ENCODE data around the gene TAS2R41.
"Not testable (repeated sequence)": the region's sequence is repeated elsewhere in the genome, so short reads cannot be mapped to it uniquely, and the experiment has no call there.

The TAS2R41 gene

DNA sequence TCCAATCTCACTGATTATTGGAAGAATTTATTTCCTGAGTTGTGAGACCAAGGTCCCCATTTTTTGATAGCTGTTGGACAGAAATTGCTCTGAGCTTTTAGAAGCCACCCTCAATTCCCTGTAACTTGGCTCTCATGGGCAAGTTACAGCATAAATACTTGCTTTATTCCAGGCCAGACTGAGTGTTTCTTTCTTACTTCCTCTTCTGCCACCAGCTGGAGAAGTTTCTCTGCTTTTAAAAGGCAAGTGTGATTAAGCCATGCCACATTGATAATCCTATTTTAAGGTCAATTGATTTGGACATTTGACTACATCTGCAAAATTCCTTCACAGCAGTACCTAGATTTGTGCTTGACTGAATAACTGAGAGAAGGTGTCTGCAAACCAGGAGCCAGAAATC, 14.1 kb upstream of the TAS2R41 start:
- H3K9me3 ChIP-seq (ENCODE audit: control extremely low read depth in 1 of 5, control insufficient read depth in 4 of 5, insufficient read depth in 2 of 5, low read depth in 1 of 5, low read length in 4 of 5) = peaks cover 0 to 9% (median 6%) of the 10 kb centered on the region in 5 experiments
- peak in 2 of 3 donors; percentile 39 to 55 for DNase-seq
- ChIA-PET POLR2A (no interaction called here), CTCF (interaction anchor here (0.7 kb wide), 1 partner anchor 118 kb away, joined by 3 read pairs; no protein-coding TSS in a partner anchor)
- no peaks in the 10 kb centered on the region for H3K4me1 ChIP-seq (ENCODE audit: control extremely low read depth in 1 of 4, control insufficient read depth in 4 of 4, insufficient read depth in 4 of 4, low read length in 3 of 4)
- H3K36me3 ChIP-seq (ENCODE audit: control insufficient read depth in 4 of 4, insufficient read depth in 4 of 4, low read length in 3 of 4) = no peaks in the 10 kb centered on the region
- H3K4me3 ChIP-seq (ENCODE audit: control insufficient read depth in 1 of 7, extremely low read depth in 1 of 7, insufficient read depth in 4 of 7, low read depth in 2 of 7, low read length in 6 of 7) = no peak overlapping the region
- no peaks in the 10 kb centered on the region for H3K27me3 ChIP-seq (replicated peaks in 2 of 5; ENCODE audit: control insufficient read depth in 4 of 5, insufficient read depth in 5 of 5, low read length in 4 of 5)
- no peak overlapping the region for H3K27ac ChIP-seq (ENCODE audit: insufficient read depth in 1 of 2, low read depth in 1 of 2, low read length in 2 of 2, poor library complexity in 1 of 2, severe bottlenecking in 2 of 2)

DNA sequence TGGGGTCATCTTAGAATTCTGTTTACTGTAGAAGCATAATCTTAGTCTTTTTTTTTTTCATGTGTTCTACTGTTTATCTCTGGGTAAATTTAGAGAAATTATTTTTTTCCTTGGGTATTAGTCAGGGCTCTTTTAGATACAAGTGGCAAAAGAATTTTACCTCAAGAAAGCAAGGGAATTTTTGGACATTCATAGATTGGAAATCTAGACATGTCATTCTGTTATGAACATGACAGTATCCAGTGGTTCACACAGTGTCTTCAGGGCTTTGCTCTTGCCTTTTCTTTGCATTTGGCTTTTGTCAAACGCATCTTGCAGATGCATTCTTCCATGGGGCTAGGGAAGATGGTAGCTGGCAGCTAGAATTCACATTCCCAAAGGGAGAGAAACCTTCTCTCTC, 13.7 kb upstream of the TAS2R41 start:
- H3K27me3 ChIP-seq (replicated peaks in 2 of 5; ENCODE audit: control insufficient read depth in 4 of 5, insufficient read depth in 5 of 5, low read length in 4 of 5) = no peaks in the 10 kb centered on the region
- WGBS (ENCODE audit: insufficient coverage) = no CpG with 5 or more reads among the region's 1 CpG
- no peak for DNase-seq
- peaks cover 0 to 9% (median 6%) of the 10 kb centered on the region in 5 experiments for H3K9me3 ChIP-seq (ENCODE audit: control extremely low read depth in 1 of 5, control insufficient read depth in 4 of 5, insufficient read depth in 2 of 5, low read depth in 1 of 5, low read length in 4 of 5)
- H3K27ac ChIP-seq (ENCODE audit: insufficient read depth in 1 of 2, low read depth in 1 of 2, low read length in 2 of 2, poor library complexity in 1 of 2, severe bottlenecking in 2 of 2) = no peak overlapping the region
- CTCF ChIA-PET = no interaction called here
- POLR2A ChIA-PET = no interaction called here
- no peak overlapping the region for H3K4me3 ChIP-seq (ENCODE audit: control insufficient read depth in 1 of 7, extremely low read depth in 1 of 7, insufficient read depth in 4 of 7, low read depth in 2 of 7, low read length in 6 of 7)
- no peaks in the 10 kb centered on the region for H3K36me3 ChIP-seq (ENCODE audit: control insufficient read depth in 4 of 4, insufficient read depth in 4 of 4, low read length in 3 of 4)
- no peaks in the 10 kb centered on the region for H3K4me1 ChIP-seq (ENCODE audit: control extremely low read depth in 1 of 4, control insufficient read depth in 4 of 4, insufficient read depth in 4 of 4, low read length in 3 of 4)

DNA sequence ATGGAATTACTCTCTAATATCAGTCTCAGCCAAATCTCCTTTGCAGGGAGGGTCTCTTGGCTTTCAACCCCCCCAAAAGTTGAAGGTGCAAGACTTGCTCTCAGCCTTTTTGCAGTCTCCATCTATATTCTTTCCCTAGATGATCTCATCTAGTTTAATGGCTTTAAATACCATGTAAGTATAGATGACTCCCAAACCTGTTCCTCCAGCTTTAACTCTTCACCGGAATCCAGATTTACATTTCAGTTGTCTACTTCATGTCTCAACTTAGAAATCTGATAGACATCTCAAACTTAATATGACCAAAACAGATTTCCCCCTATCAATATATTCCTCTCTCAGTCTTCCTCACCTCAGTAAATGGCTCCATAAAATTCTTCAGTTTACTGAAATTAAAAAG, 9.9 kb upstream of the TAS2R41 start:
- WGBS (ENCODE audit: insufficient coverage) = 92% methylated on average over 1 of the region's 1 CpG
- Histone ChIP-seq H3K9me3 (ENCODE audit: control extremely low read depth in 1 of 5, control insufficient read depth in 4 of 5, insufficient read depth in 2 of 5, low read depth in 1 of 5, low read length in 4 of 5) (peaks cover 0 to 7% (median 0%) of the 10 kb centered on the region in 5 experiments), H3K36me3 (ENCODE audit: control insufficient read depth in 4 of 4, insufficient read depth in 4 of 4, low read length in 3 of 4) (peaks cover 0 to 2% (median 0%) of the 10 kb centered on the region in 4 experiments), H3K27me3 (replicated peaks in 2 of 5; ENCODE audit: control insufficient read depth in 4 of 5, insufficient read depth in 5 of 5, low read length in 4 of 5) (no peaks in the 10 kb centered on the region), H3K4me1 (ENCODE audit: control extremely low read depth in 1 of 4, control insufficient read depth in 4 of 4, insufficient read depth in 4 of 4, low read length in 3 of 4) (no peaks in the 10 kb centered on the region), H3K4me3 (ENCODE audit: control insufficient read depth in 1 of 7, extremely low read depth in 1 of 7, insufficient read depth in 4 of 7, low read depth in 2 of 7, low read length in 6 of 7) (no peak overlapping the region), H3K27ac (ENCODE audit: insufficient read depth in 1 of 2, low read depth in 1 of 2, low read length in 2 of 2, poor library complexity in 1 of 2, severe bottlenecking in 2 of 2) (no peak overlapping the region)
- POLR2A ChIA-PET = no interaction called here
- DNase-seq = no peak
- CTCF ChIA-PET = no interaction called here

DNA sequence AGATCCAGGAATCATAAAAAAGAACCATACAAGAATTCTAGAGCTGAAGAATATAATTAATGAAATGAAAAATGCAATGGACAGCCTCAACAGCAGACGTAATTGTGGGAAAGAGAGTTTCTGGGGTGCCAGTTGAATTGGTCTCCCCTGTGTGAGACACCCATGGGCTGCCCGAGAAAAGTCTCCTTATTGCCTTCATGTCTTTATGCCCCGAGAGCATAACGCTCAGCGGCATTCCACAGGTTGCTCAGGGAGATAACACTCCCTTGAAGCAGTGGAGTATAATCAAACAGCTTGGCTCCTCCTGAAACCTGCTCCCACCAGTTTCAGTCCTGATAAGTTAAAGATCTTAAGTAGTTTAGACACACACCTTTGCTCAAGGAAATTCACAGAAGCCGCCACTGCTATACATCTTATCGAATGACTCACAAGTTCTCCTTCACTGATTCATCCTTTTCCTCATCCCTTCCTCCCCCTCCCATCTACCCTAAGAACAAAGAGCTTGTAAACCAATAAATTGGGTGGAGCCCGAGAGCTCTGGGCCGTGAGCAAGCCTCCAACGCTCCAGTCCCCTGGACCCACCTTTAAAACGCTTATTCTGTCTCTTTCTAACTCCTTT, 5.5 kb upstream of the TAS2R41 start:
- H3K4me3 ChIP-seq (ENCODE audit: control insufficient read depth in 1 of 7, extremely low read depth in 1 of 7, insufficient read depth in 4 of 7, low read depth in 2 of 7, low read length in 6 of 7); DNase-seq; H3K27ac ChIP-seq (ENCODE audit: insufficient read depth in 1 of 2, low read depth in 1 of 2, low read length in 2 of 2, poor library complexity in 1 of 2, severe bottlenecking in 2 of 2); H3K27me3 ChIP-seq (replicated peaks in 2 of 5; ENCODE audit: control insufficient read depth in 4 of 5, insufficient read depth in 5 of 5, low read length in 4 of 5); H3K36me3 ChIP-seq (ENCODE audit: control insufficient read depth in 4 of 4, insufficient read depth in 4 of 4, low read length in 3 of 4); H3K4me1 ChIP-seq (ENCODE audit: control extremely low read depth in 1 of 4, control insufficient read depth in 4 of 4, insufficient read depth in 4 of 4, low read length in 3 of 4); H3K9me3 ChIP-seq (ENCODE audit: control extremely low read depth in 1 of 5, control insufficient read depth in 4 of 5, insufficient read depth in 2 of 5, low read depth in 1 of 5, low read length in 4 of 5); CTCF ChIA-PET; POLR2A ChIA-PET: not testable (repeated sequence)
- WGBS (ENCODE audit: insufficient coverage) = 96% methylated on average over 8 of the region's 11 CpGs

DNA sequence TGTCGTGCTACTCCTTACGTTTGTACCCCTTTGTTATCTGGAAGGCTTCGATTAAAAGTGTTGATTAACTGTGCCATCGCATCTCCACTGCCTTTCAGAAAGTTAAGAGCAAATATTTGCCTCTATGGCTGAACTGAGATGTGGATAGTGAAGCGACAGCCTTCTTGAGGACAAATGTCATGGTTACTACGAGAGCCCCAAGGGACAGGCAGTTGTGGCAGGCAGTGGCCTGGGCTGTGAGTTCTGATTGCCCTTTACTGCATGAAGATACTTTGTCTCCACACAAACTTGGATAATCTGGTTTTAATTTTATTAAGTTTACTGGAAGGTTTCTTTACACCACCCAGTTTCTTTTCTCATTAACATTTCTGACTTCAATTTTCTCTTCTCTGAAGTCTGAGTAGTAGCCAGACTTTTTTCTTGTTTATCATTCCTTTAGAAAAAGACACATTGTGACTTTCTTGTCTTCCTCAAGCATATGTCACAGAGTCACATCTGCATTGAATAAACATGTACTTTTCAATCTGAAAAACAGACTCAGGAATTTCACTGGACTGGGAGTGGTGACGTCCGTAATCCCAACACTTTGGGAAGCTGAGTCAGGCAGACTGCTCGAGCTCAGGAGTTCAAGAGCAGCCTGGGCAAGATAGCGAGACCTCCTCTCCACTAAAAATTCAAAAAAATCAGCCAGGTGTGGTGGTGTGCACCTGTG, 1.5 kb downstream of the TAS2R41 start:
- DNase-seq = no peak
- 97% methylated on average over 8 of the region's 10 CpGs for WGBS (ENCODE audit: insufficient coverage)
- H3K27ac ChIP-seq (ENCODE audit: insufficient read depth in 1 of 2, low read depth in 1 of 2, low read length in 2 of 2, poor library complexity in 1 of 2, severe bottlenecking in 2 of 2) = no peak overlapping the region
- H3K36me3 ChIP-seq (ENCODE audit: control insufficient read depth in 4 of 4, insufficient read depth in 4 of 4, low read length in 3 of 4) = no peaks in the 10 kb centered on the region
- H3K4me1 ChIP-seq (ENCODE audit: control extremely low read depth in 1 of 4, control insufficient read depth in 4 of 4, insufficient read depth in 4 of 4, low read length in 3 of 4) = no peaks in the 10 kb centered on the region
- no peak overlapping the region for H3K4me3 ChIP-seq (ENCODE audit: control insufficient read depth in 1 of 7, extremely low read depth in 1 of 7, insufficient read depth in 4 of 7, low read depth in 2 of 7, low read length in 6 of 7)
- H3K9me3 ChIP-seq (ENCODE audit: control extremely low read depth in 1 of 5, control insufficient read depth in 4 of 5, insufficient read depth in 2 of 5, low read depth in 1 of 5, low read length in 4 of 5) = peaks cover 0 to 5% (median 0%) of the 10 kb centered on the region in 5 experiments
- CTCF ChIA-PET = interaction anchor here (1.4 kb wide), 1 partner anchor 11 kb away, joined by 4 read pairs; no protein-coding TSS in a partner anchor
- POLR2A ChIA-PET = no interaction called here
- no peaks in the 10 kb centered on the region for H3K27me3 ChIP-seq (replicated peaks in 2 of 5; ENCODE audit: control insufficient read depth in 4 of 5, insufficient read depth in 5 of 5, low read length in 4 of 5)

DNA sequence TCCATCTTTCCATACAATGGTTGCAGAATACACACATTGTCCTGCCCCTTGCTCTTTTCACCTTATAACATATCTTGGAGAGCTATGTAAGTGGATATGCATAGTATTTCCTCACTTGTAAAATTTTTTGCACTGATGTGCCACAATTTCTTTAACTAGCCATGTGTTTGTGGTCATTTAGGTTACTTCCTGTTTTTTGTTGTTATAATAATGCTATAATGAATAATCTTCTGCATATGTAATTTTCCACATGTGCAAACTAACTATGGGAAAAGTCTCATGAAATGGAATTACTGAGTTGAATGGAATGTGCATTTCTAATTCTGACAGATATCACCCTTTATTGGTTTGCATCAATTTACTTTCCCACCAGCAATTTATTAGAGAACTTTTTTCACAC, 2.8 kb downstream of the TAS2R41 start:
- POLR2A ChIA-PET = no interaction called here
- H3K4me3 ChIP-seq (ENCODE audit: control insufficient read depth in 1 of 7, extremely low read depth in 1 of 7, insufficient read depth in 4 of 7, low read depth in 2 of 7, low read length in 6 of 7) = no peak overlapping the region
- no peaks in the 10 kb centered on the region for H3K4me1 ChIP-seq (ENCODE audit: control extremely low read depth in 1 of 4, control insufficient read depth in 4 of 4, insufficient read depth in 4 of 4, low read length in 3 of 4)
- CTCF ChIA-PET = interaction anchor here (1.4 kb wide), 1 partner anchor 10 kb away, joined by 4 read pairs; no protein-coding TSS in a partner anchor
- DNase-seq = peak in 1 of 3 donors; percentile 48
- H3K36me3 ChIP-seq (ENCODE audit: control insufficient read depth in 4 of 4, insufficient read depth in 4 of 4, low read length in 3 of 4) = no peaks in the 10 kb centered on the region
- H3K27ac ChIP-seq (ENCODE audit: insufficient read depth in 1 of 2, low read depth in 1 of 2, low read length in 2 of 2, poor library complexity in 1 of 2, severe bottlenecking in 2 of 2) = no peak overlapping the region
- H3K27me3 ChIP-seq (replicated peaks in 2 of 5; ENCODE audit: control insufficient read depth in 4 of 5, insufficient read depth in 5 of 5, low read length in 4 of 5) = no peaks in the 10 kb centered on the region
- peaks cover 0 to 1% (median 0%) of the 10 kb centered on the region in 5 experiments for H3K9me3 ChIP-seq (ENCODE audit: control extremely low read depth in 1 of 5, control insufficient read depth in 4 of 5, insufficient read depth in 2 of 5, low read depth in 1 of 5, low read length in 4 of 5)

DNA sequence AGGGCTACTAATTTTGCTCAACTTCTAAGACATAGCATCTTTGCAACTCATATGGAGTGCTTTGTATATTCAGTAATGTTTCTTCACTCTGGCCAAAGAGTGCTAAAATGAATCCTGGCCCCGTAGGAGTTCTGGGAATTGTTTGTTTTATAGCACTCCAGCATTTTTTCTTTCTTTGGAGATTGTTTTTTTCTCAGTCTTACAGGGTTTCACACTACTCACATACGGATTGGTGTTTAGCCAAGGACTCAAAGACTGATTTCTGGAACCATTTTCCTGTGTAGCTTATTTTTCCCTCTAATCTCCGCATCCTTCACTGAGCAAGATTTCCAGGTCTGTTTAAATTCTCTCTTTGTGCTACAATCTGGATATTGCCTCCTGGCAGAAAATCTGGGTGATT, 6.4 kb downstream of the TAS2R41 start:
- DNase-seq = no peak
- Histone ChIP-seq H3K9me3 (ENCODE audit: control extremely low read depth in 1 of 5, control insufficient read depth in 4 of 5, insufficient read depth in 2 of 5, low read depth in 1 of 5, low read length in 4 of 5) (peaks cover 0 to 1% (median 0%) of the 10 kb centered on the region in 5 experiments), H3K27ac (ENCODE audit: insufficient read depth in 1 of 2, low read depth in 1 of 2, low read length in 2 of 2, poor library complexity in 1 of 2, severe bottlenecking in 2 of 2) (no peak overlapping the region), H3K4me1 (ENCODE audit: control extremely low read depth in 1 of 4, control insufficient read depth in 4 of 4, insufficient read depth in 4 of 4, low read length in 3 of 4) (peaks cover 0 to 10% (median 8%) of the 10 kb centered on the region in 4 experiments), H3K27me3 (replicated peaks in 2 of 5; ENCODE audit: control insufficient read depth in 4 of 5, insufficient read depth in 5 of 5, low read length in 4 of 5) (no peaks in the 10 kb centered on the region), H3K4me3 (ENCODE audit: control insufficient read depth in 1 of 7, extremely low read depth in 1 of 7, insufficient read depth in 4 of 7, low read depth in 2 of 7, low read length in 6 of 7) (no peak overlapping the region), H3K36me3 (ENCODE audit: control insufficient read depth in 4 of 4, insufficient read depth in 4 of 4, low read length in 3 of 4) (no peaks in the 10 kb centered on the region)
- ChIA-PET CTCF (interaction anchor here (1.7 to 4.8 kb wide), 2 partner anchors 10 to 20 kb away, joined by 6 to 17 read pairs; no protein-coding TSS in a partner anchor), POLR2A (no interaction called here)
- 83% methylated on average over 2 of the region's 3 CpGs for WGBS (ENCODE audit: insufficient coverage)
